ENCODE results near the gene YTHDF1. TPM values are rescaled to one million over a fixed set of nuclear protein-coding genes. Genes with fewer than 3 reads are reported as not detected.
A peak's percentile ranks its signal among the peaks of the same experiment; 100 is the strongest.

The YTHDF1 gene
- total RNA-seq, 1 donor from 2014 or later: 32.6 TPM

DNA sequence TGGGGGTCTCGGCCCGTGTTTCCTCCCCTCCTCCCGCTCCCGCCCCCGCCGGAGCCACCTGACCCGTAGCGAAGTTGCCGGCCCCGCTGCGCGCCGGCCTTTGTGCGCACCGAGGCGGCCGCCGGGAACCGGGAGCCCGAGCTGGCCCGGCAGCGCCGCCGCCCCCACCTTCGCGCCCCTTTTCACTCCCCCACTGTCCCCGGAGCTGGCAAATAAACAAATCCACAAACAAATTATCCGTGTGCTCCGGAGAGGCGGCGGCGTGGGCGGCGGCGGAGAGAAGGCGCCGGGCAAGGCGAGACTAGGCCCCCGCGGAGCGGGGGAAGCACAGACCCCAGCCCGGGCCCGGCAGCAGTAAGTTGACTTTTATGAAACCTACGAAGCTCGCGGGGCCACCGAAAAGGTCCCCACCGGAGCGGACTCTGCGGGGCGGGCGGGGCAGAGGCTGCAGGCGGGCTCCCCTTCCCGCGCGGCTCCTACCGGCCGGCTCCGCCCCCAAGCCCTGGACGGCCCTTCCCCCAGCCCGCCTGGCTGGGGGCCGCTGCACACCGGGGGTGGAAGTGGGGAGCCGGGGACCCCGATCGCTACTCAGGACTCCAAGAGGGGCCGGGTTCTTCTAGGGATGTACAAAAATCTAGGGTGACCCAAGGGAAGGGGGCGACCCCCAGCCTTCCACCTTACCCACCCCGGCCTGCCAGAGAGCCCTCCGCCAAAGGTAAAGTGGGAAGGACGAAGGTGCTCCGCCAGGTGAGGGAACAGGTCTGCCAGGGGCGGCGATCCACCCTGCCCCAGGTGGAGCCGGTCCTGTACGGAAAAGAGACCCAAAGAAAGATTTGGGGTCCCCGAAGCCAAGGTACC is 40.7 kb downstream of the YTHDF1 start:
- intact Hi-C loops (cut with micrococcal nuclease): loop anchor here (5.0 kb wide), 2 partner anchors 73 to 97 kb away; partner anchors contain the start of gene ARFGAP1
- Mint-ChIP-seq H3K27ac (no peak overlapping the region), H3K4me1 (peaks cover 19% of the 10 kb centered on the region), H3K27me3 (peaks cover 28% of the 10 kb centered on the region), H3K4me3 (no peak overlapping the region), H3K9me3 (no peaks in the 10 kb centered on the region), H3K36me3 (ENCODE audit: low read depth) (no peaks in the 10 kb centered on the region)
- ATAC-seq (ENCODE audit: low read depth): no peak
- TF ChIP-seq, protein P1, sequence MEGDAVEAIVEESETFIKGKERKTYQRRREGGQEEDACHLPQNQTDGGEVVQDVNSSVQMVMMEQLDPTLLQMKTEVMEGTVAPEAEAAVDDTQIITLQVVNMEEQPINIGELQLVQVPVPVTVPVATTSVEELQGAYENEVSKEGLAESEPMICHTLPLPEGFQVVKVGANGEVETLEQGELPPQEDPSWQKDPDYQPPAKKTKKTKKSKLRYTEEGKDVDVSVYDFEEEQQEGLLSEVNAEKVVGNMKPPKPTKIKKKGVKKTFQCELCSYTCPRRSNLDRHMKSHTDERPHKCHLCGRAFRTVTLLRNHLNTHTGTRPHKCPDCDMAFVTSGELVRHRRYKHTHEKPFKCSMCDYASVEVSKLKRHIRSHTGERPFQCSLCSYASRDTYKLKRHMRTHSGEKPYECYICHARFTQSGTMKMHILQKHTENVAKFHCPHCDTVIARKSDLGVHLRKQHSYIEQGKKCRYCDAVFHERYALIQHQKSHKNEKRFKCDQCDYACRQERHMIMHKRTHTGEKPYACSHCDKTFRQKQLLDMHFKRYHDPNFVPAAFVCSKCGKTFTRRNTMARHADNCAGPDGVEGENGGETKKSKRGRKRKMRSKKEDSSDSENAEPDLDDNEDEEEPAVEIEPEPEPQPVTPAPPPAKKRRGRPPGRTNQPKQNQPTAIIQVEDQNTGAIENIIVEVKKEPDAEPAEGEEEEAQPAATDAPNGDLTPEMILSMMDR (IDR thresholded peaks at IDR 0.05): no peak
- CTCF ChIA-PET: no interaction called here
- POLR2A ChIA-PET: no interaction called here
- no peak for DNase-seq

DNA sequence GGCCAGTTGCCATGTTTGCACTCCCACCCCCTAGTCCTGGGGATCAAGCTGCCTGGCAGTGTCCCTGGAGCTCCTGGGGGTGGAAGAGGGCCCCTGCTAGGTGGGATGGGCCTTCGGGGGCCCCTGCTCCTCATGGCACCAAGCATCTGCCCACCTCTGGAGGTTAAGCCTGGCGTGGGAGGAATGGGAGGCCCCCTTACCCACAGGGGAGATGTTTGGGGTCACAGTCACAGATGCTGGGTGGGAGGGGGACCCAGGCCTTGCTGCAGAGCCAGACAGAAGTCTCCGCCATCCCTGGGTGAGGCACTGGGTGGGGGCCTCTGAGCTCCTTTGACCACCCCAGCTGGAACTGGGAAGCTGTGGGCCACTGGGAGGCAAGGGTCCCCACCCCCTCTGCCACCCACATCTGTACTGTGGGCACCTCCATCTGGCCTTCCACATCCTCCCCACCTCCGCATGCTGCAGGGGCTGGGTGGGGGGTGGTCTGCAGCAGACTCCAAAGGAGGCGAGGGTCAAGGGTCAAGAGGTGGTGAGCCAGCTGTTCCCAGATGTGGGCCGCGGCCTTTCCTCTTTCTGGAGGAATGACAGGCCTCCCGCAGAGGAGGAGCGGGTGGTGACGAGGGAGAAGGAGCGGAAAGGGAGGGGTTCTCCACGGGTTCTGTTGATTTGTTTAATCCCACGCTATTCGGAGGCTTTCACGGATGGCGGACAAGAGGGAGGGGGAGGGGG is 41.5 kb downstream of the YTHDF1 start:
- TF ChIP-seq, protein P1 (IDR thresholded peaks at IDR 0.05): no peak
- peaks cover 16% of the 10 kb centered on the region for H3K4me1 Mint-ChIP-seq
- no peak for ATAC-seq (ENCODE audit: low read depth)
- H3K4me3 Mint-ChIP-seq: peak overlapping the region; percentile 41
- H3K9me3 Mint-ChIP-seq: no peaks in the 10 kb centered on the region
- ChIA-PET CTCF (no interaction called here), POLR2A (no interaction called here)
- H3K36me3 Mint-ChIP-seq (ENCODE audit: low read depth): no peaks in the 10 kb centered on the region
- peaks cover 32% of the 10 kb centered on the region for H3K27me3 Mint-ChIP-seq
- intact Hi-C loops (cut with micrococcal nuclease): loop anchor here (5.0 kb wide), 2 partner anchors 72 to 98 kb away; partner anchors contain the start of gene ARFGAP1
- DNase-seq: no peak
- H3K27ac Mint-ChIP-seq: no peak overlapping the region

DNA sequence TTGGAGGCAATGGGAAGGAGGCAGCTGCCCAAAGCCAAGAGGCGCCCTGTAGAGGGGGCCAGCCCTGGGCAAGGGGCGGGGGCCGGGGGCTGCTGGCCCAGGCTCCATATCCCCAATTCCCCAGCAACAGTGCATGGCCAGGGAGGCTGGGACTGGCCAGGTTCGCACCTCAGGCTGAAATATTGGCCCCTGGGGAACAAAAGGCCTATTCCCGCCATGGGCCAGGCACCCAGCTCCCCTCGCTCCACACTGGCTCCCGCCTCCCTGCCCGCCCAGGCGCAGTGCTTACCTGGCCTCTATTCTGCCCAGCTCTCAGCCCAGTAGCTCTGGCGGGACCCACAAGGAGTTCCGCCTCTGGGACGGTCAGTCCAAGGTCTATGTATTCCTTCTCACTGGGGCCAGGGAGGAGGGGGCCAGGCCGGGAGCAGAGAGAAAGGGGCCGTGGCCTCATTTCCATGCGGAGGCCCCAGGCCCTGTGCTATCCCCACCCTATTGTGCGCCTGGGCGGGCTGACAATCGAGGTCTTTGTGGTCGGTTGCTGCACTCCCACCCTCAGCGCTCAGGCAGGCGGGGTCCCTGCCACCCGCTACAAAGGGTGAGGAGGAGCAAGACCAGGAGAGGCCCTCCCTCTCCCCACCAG is 42.3 kb downstream of the YTHDF1 start:
- no peak for ATAC-seq (ENCODE audit: low read depth)
- no peak for DNase-seq
- H3K9me3 Mint-ChIP-seq: no peaks in the 10 kb centered on the region
- TF ChIP-seq, protein P1 (IDR thresholded peaks at IDR 0.05): no peak
- no peak overlapping the region for H3K27ac Mint-ChIP-seq
- peaks cover 34% of the 10 kb centered on the region for H3K27me3 Mint-ChIP-seq
- POLR2A ChIA-PET: no interaction called here
- CTCF ChIA-PET: no interaction called here
- H3K4me1 Mint-ChIP-seq: peaks cover 14% of the 10 kb centered on the region
- no peaks in the 10 kb centered on the region for H3K36me3 Mint-ChIP-seq (ENCODE audit: low read depth)
- H3K4me3 Mint-ChIP-seq: no peak overlapping the region
- intact Hi-C loops (cut with micrococcal nuclease): no loop called here

DNA sequence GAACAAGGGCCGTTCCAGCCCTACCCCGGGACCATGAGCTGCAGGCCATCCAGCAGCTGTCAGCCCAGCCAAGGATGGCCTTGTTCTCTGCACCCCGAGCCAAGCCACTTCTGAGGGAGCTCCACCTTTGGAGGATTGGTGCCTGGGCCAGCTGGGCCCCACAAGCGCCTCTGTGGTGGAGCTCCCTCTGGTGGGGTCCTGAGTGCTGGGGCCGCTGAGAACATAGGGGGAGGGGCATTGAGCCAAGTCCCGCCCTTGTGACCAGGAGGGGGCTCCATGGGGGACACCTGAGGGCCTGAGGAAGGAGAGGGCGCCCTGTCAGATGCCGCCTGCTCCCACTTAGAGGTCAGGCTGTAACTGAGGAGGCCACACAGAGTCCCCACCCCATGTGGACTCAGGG is 43.2 kb downstream of the YTHDF1 start:
- TF ChIP-seq, protein P1 (IDR thresholded peaks at IDR 0.05): no peak
- intact Hi-C loops (cut with micrococcal nuclease): no loop called here
- DNase-seq (no peak), ATAC-seq (ENCODE audit: low read depth) (no peak)
- CTCF ChIA-PET: interaction anchor here (1.0 kb wide), 1 partner anchor 200 kb away, joined by 5 read pairs; no protein-coding TSS in a partner anchor
- H3K27me3 Mint-ChIP-seq: peaks cover 32% of the 10 kb centered on the region
- H3K9me3 Mint-ChIP-seq: no peaks in the 10 kb centered on the region
- POLR2A ChIA-PET: no interaction called here
- H3K36me3 Mint-ChIP-seq (ENCODE audit: low read depth): no peaks in the 10 kb centered on the region
- H3K4me1 Mint-ChIP-seq: peaks cover 12% of the 10 kb centered on the region
- no peak overlapping the region for H3K27ac Mint-ChIP-seq
- no peak overlapping the region for H3K4me3 Mint-ChIP-seq

DNA sequence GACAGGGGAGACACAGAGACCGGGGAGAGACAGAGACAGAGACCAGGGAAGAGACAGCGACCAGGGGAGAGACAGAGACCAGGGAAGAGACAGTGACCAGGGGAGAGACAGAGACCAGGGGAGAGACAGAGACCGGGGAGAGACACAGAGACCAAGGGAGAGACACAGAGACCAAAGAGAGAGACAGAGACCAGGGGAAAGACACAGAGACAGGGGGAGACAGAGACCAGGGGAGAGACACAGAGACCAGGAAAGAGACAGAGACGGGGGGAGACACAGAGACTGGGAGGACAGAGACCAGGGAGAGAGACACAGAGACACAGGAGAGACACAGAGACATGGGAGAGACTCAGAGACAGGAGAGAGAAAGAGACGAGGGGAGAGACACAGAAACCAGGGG is 43.9 kb downstream of the YTHDF1 start:
- H3K36me3 Mint-ChIP-seq (ENCODE audit: low read depth): no peaks in the 10 kb centered on the region
- DNase-seq: no peak
- H3K4me1 Mint-ChIP-seq: peaks cover 10% of the 10 kb centered on the region
- intact Hi-C loops (cut with micrococcal nuclease): no loop called here
- POLR2A ChIA-PET: no interaction called here
- peaks cover 32% of the 10 kb centered on the region for H3K27me3 Mint-ChIP-seq
- H3K9me3 Mint-ChIP-seq: no peaks in the 10 kb centered on the region
- H3K27ac Mint-ChIP-seq: no peak overlapping the region
- no peak overlapping the region for H3K4me3 Mint-ChIP-seq
- TF ChIP-seq, protein P1 (IDR thresholded peaks at IDR 0.05): no peak
- no peak for ATAC-seq (ENCODE audit: low read depth)
- CTCF ChIA-PET: interaction anchor here (1.0 kb wide), 1 partner anchor 200 kb away, joined by 5 read pairs; no protein-coding TSS in a partner anchor

Measured in activated B cell treated with CpG ODN at 0.5 μM for 24 hours (primary cell).